K562 (cell line): ENCODE results near the gene CDKN2AIPNL. TPM values are rescaled to one million over a fixed set of nuclear protein-coding genes. Genes with fewer than 3 reads are reported as not detected.

ENCODE experiments used
- NFIC ChIP-seq: fragments of 450-650 bp; IDR thresholded peaks from 2 replicates; pipeline ENCODE4 v1.6.1; 2017; ENCODE audit warnings: mild to moderate bottlenecking, inconsistent platforms
- RCOR1 ChIP-seq, 2 experiments: IDR thresholded peaks; 2 replicates each; pipeline ENCODE4 v1.6.1; 2012; ENCODE audit warnings: low read depth in 2 of 2, low read length in 2 of 2, borderline replicate concordance in 1 of 2, improper control_type of control experiment in 1 of 2
- SLC30A9 ChIP-seq: fragments of 250-450 bp; sonication (Bioruptor Pico); IDR thresholded peaks from 2 replicates; pipeline ENCODE4 v1.8.0; 2022; ENCODE audit warnings: mild to moderate bottlenecking, moderate library complexity
- ZBTB17 ChIP-seq: fragments of 450-650 bp; formaldehyde crosslinking; IDR thresholded peaks from 2 replicates; pipeline ENCODE4 v1.4.0; 2020; ENCODE audit warnings: mild to moderate bottlenecking
- ZNF354B ChIP-seq: fragments of 250-450 bp; sonication (Bioruptor Pico); IDR thresholded peaks from 2 replicates; pipeline ENCODE4 v1.4.0; 2020
- polyA plus RNA-seq, 8 experiments: library from polyadenylated mRNA; depleted of rRNA in 4 of 8; stranded (reverse) in 5 of 8; unstranded in 3 of 8; fragments of >200 nt; fragmentation: Nextera tagmentation in 2 of 8; fragmentation: Illumina TruSeq in 1 of 8; extraction: Ambion mirVana in 2 of 8; extraction: Trizol in 1 of 8; gene quantifications; 2 replicates each; pipeline versions ENCODE4 v1.2.1 to v1.2.3, GENCODE V29; 2011 to 2014; ENCODE audit warnings: inconsistent platforms in 1 of 8, missing spikeins in 1 of 8
- total RNA-seq, 7 experiments: library from RNA; depleted of rRNA in 6 of 7; stranded (reverse); fragments of >200 nt in 6 of 7; fragmentation: Illumina TruSeq in 2 of 7; extraction: Trizol in 2 of 7; gene quantifications; 2 replicates each; pipeline versions ENCODE4 v1.2.1 to v1.2.3, GENCODE V29; 2011 to 2021; ENCODE audit warnings: low replicate concordance in 1 of 7
- TF ChIP-seq, protein P1 (sequence below), 2 experiments: IDR thresholded peaks in 1 of 2; conservative IDR thresholded peaks in 1 of 2; 2 replicates each; pipeline ENCODE4 v1.6.1; 2016; ENCODE audit warnings: low read depth in 2 of 2, mild to moderate bottlenecking in 1 of 2, missing compliant biosample characterization in 1 of 2, missing genetic modification characterization in 1 of 2, moderate library complexity in 1 of 2

CDKN2AIPNL gene
- total and polyA plus RNA-seq, 9 of the 15 experiments (the other 6 are each of a cell fraction or from before 2014, with no cell fraction given): 19.9 to 46.9 (median 42.2) TPM

DNA sequence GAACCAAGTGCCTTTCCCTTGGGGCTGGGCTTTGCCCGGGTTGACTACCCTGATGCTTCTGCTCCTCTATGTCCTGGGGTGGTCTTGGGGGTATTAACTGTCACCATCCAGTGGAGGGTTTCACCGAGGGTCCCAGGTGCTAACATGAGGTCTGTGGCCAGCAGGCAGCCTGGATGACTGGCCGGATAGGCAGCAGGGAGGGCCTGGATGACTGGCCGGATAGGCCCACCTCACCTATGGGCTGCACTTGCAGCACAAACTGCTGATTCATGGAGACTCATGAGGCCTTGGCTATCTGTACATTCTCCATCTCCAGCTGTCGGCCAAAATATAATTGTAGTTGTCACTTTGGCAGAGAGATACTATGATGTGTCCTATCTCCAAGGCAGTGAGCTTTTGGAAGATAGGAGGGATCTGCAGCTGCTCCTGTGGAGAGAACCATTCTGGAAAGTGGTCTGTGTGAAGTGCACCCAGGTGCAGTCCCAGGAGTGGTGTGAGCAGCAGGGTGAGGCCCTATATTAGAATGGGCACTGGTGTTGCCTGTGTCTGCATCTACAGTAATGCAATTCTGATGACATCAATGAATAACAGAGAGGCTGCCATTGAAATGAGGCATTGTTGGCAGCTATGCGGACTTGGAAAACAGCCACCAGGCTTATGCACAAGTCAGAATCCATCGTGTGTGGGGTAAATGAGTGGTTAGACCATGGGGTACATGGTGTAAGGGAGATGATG, 26.3 kb upstream of the CDKN2AIPNL start (continued):
- TF ChIP-seq, protein P1, sequence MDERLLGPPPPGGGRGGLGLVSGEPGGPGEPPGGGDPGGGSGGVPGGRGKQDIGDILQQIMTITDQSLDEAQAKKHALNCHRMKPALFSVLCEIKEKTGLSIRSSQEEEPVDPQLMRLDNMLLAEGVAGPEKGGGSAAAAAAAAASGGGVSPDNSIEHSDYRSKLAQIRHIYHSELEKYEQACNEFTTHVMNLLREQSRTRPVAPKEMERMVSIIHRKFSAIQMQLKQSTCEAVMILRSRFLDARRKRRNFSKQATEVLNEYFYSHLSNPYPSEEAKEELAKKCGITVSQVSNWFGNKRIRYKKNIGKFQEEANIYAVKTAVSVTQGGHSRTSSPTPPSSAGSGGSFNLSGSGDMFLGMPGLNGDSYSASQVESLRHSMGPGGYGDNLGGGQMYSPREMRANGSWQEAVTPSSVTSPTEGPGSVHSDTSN (CRISPR knock-in tag; IDR thresholded peaks at IDR 0.05; ENCODE audit: low read depth): no peak
- TF ChIP-seq, protein P1 (tag; conservative IDR thresholded peaks at IDR 0.05; ENCODE audit: low read depth): peak; percentile 61; the same call in 1 of the 2 replicates
- TF ChIP-seq SLC30A9: no peak
- peak in 1 of 2 experiments; percentile 96; a peak in 2 of 4 replicates for TF ChIP-seq RCOR1 (IDR thresholded peaks at IDR 0.05; ENCODE audit: borderline replicate concordance in 1 of 2, low read depth in 2 of 2, low read length in 2 of 2)
- TF ChIP-seq ZBTB17 (CRISPR knock-in tag): 0 out of 2 replicates have a peak, but pooled peaks have one; percentile 44
- TF ChIP-seq NFIC: peak; percentile 88
- no peak for TF ChIP-seq ZNF354B (CRISPR knock-in tag)
